Upper lobe of right lung (tissue), 1 donor: ENCODE data around the gene PEX14. TPM values are rescaled to one million over a fixed set of nuclear protein-coding genes. Genes with fewer than 3 reads are reported as not detected.
A peak's percentile ranks its signal among the peaks of the same experiment; 100 is the strongest.

Source experiments
- ATAC-seq: fragments of 200-7000 bp; cut with Tn5 transposase; one replicate; pipeline ENCODE4 v1.9.1; 2020; ENCODE audit warnings: mild to moderate bottlenecking, moderate library complexity
- DNase-seq: peaks from one replicate; pipeline ENCODE4 v3.0.0-alpha.2; 2020
- H3K27ac ChIP-seq: fragments of 200-600 bp; one replicate; pipeline ENCODE4 v1.8.0; 2022
- H3K27me3 ChIP-seq: fragments of 200-600 bp; one replicate; pipeline ENCODE4 v1.8.0; 2022; ENCODE audit warnings: mild to moderate bottlenecking
- H3K36me3 ChIP-seq: fragments of 200-600 bp; one replicate; pipeline ENCODE4 v1.8.0; 2022
- H3K4me1 ChIP-seq: fragments of 200-600 bp; one replicate; pipeline ENCODE4 v1.8.0; 2022
- H3K4me3 ChIP-seq: fragments of 200-600 bp; one replicate; pipeline ENCODE4 v1.8.0; 2022; ENCODE audit warnings: mild to moderate bottlenecking
- H3K9me3 ChIP-seq: fragments of 200-600 bp; one replicate; pipeline ENCODE4 v1.8.0; 2022
- CTCF ChIP-seq: fragments of 200-600 bp; IDR thresholded peaks from one replicate; pipeline ENCODE4 v1.8.0; 2022; ENCODE audit warnings: antibody characterized with exemption
- intact Hi-C: fragments of 100-400 bp; cut with DNase I; formaldehyde crosslinking; loops from one replicate; pipeline ENCODE4 v1.11.0; 2022
- total RNA-seq: library from RNA; stranded (reverse); fragmentation: NEBNext Ultra II Directional; extraction: Animal tissue kit (Norgen Biotek cat#: 25700); gene quantifications from one replicate; pipeline ENCODE4 v1.2.1, GENCODE V29; 2021
- donor health status: DM: no; HTN: yes; CAD: no; lungs with severe emphysema.

PEX14 gene
- total RNA-seq, 1 donor from 2014 or later, result 25.8 TPM

GRCh38 chr1:10670190-10670589, 195.4 kb downstream of the PEX14 start:
- no peak for TF ChIP-seq CTCF
- H3K36me3 ChIP-seq, result no peaks in the 10 kb centered on the region
- no peaks in the 10 kb centered on the region for H3K27me3 ChIP-seq
- intact Hi-C loops, result no loop called here
- H3K27ac ChIP-seq, result peak overlapping the region; percentile 58
- ATAC-seq (no peak), DNase-seq (no peak)
- peaks cover 57% of the 10 kb centered on the region for H3K4me1 ChIP-seq
- no peak overlapping the region for H3K4me3 ChIP-seq
- H3K9me3 ChIP-seq, result no peaks in the 10 kb centered on the region

GRCh38 chr1:10671090-10671489, 196.3 kb downstream of the PEX14 start:
- ATAC-seq (no peak), DNase-seq (no peak)
- intact Hi-C loops, result no loop called here
- Histone ChIP-seq H3K27ac (no peak overlapping the region), H3K9me3 (no peaks in the 10 kb centered on the region), H3K4me1 (peaks cover 57% of the 10 kb centered on the region), H3K27me3 (no peaks in the 10 kb centered on the region), H3K36me3 (no peaks in the 10 kb centered on the region), H3K4me3 (no peak overlapping the region)
- TF ChIP-seq CTCF, result no peak

- DNase-seq, result no peak
- ATAC-seq, result no peak
Observed at GRCh38 chr1:10671622-10672342, 197.0 kb downstream of the PEX14 start.

GRCh38 chr1:10672343-10673050, 197.7 kb downstream of the PEX14 start:
- no peak for TF ChIP-seq CTCF
- no peak for DNase-seq
- H3K36me3 ChIP-seq, result no peaks in the 10 kb centered on the region
- H3K27me3 ChIP-seq, result no peaks in the 10 kb centered on the region
- no peaks in the 10 kb centered on the region for H3K9me3 ChIP-seq
- no peak overlapping the region for H3K4me3 ChIP-seq
- no peak overlapping the region for H3K27ac ChIP-seq
- no peak for ATAC-seq
- peaks cover 53% of the 10 kb centered on the region for H3K4me1 ChIP-seq
- intact Hi-C loops, result no loop called here

More at GRCh38 chr1:10671622-10672342, 197.0 kb downstream of the PEX14 start:
- Histone ChIP-seq H3K4me3 (no peak overlapping the region), H3K9me3 (no peaks in the 10 kb centered on the region), H3K36me3 (no peaks in the 10 kb centered on the region), H3K4me1 (peaks cover 54% of the 10 kb centered on the region), H3K27ac (no peak overlapping the region), H3K27me3 (no peaks in the 10 kb centered on the region)
- intact Hi-C loops, result no loop called here
- TF ChIP-seq CTCF, result no peak

- Histone ChIP-seq H3K9me3 (no peaks in the 10 kb centered on the region), H3K36me3 (no peaks in the 10 kb centered on the region), H3K4me1 (peaks cover 51% of the 10 kb centered on the region), H3K27ac (peak overlapping the region; percentile 24), H3K27me3 (no peaks in the 10 kb centered on the region), H3K4me3 (no peak overlapping the region)
- no peak for TF ChIP-seq CTCF
- DNase-seq (no peak), ATAC-seq (no peak)
- intact Hi-C loops, result no loop called here
Observed at GRCh38 chr1:10673109-10673711, 198.5 kb downstream of the PEX14 start.
